T-helper 1 cell treated with Interleukin-12 subunit alpha and Interleukin-12 subunit beta and Interleukin-4 antibody, amounts not matched to agents 30 μg/mL and 1 μg/mL, for 36 hours (primary cell): ENCODE results near the gene CPNE4.
"Not testable (repeated sequence)": the region's sequence is repeated elsewhere in the genome, so short reads cannot be mapped to it uniquely, and the experiment has no call there.

Source experiments
- H3K27ac Mint-ChIP-seq: one replicate; pipeline ENCODE4 v1.8.0; 2021; ENCODE audit warnings: mild to moderate bottlenecking, mixed read lengths
- H3K27me3 Mint-ChIP-seq: one replicate; pipeline ENCODE4 v1.8.0; 2021; ENCODE audit warnings: low read depth, mixed read lengths
- H3K36me3 Mint-ChIP-seq: one replicate; pipeline ENCODE4 v1.8.0; 2021; ENCODE audit warnings: low read depth, mixed read lengths
- H3K4me1 Mint-ChIP-seq: one replicate; pipeline ENCODE4 v1.8.0; 2021; ENCODE audit warnings: low read depth, mixed read lengths
- H3K4me3 Mint-ChIP-seq: one replicate; pipeline ENCODE4 v1.8.0; 2021; ENCODE audit warnings: mild to moderate bottlenecking, moderate library complexity, mixed read lengths
- H3K9me3 Mint-ChIP-seq: one replicate; pipeline ENCODE4 v1.8.0; 2021; ENCODE audit warnings: mixed read lengths

CPNE4 gene

GRCh38 chr3:131899021-131899420 lies 135.8 kb downstream of the CPNE4 start:
- Mint-ChIP-seq H3K27me3 (no peaks in the 10 kb centered on the region), H3K4me1 (no peaks in the 10 kb centered on the region), H3K27ac (no peak overlapping the region), H3K4me3 (no peak overlapping the region), H3K36me3 (no peaks in the 10 kb centered on the region), H3K9me3 (no peaks in the 10 kb centered on the region)

- H3K36me3 Mint-ChIP-seq: no peaks in the 10 kb centered on the region
- no peak overlapping the region for H3K4me3 Mint-ChIP-seq
- no peaks in the 10 kb centered on the region for H3K27me3 Mint-ChIP-seq
- no peaks in the 10 kb centered on the region for H3K9me3 Mint-ChIP-seq
- no peak overlapping the region for H3K27ac Mint-ChIP-seq
- no peaks in the 10 kb centered on the region for H3K4me1 Mint-ChIP-seq
Measured at GRCh38 chr3:131898346-131898745, 136.5 kb downstream of the CPNE4 start.

GRCh38 chr3:131896285-131896684 lies 138.5 kb downstream of the CPNE4 start:
- Mint-ChIP-seq H3K27ac (no peak overlapping the region), H3K36me3 (no peaks in the 10 kb centered on the region), H3K4me3 (no peak overlapping the region), H3K27me3 (no peaks in the 10 kb centered on the region), H3K4me1 (no peaks in the 10 kb centered on the region), H3K9me3 (no peaks in the 10 kb centered on the region)

- Mint-ChIP-seq H3K27me3 (no peaks in the 10 kb centered on the region), H3K4me1 (no peaks in the 10 kb centered on the region), H3K36me3 (no peaks in the 10 kb centered on the region), H3K9me3 (no peaks in the 10 kb centered on the region), H3K4me3 (no peak overlapping the region), H3K27ac (no peak overlapping the region)
Measured at GRCh38 chr3:131895766-131896165, 139.0 kb downstream of the CPNE4 start.

- Mint-ChIP-seq H3K4me1 (no peaks in the 10 kb centered on the region), H3K27me3 (no peaks in the 10 kb centered on the region), H3K36me3 (no peaks in the 10 kb centered on the region), H3K27ac (no peak overlapping the region), H3K4me3 (no peak overlapping the region), H3K9me3 (no peaks in the 10 kb centered on the region)
Measured at GRCh38 chr3:131892331-131892730, 142.5 kb downstream of the CPNE4 start.

- not testable (repeated sequence) for H3K4me1 Mint-ChIP-seq, H3K9me3 Mint-ChIP-seq, H3K4me3 Mint-ChIP-seq, H3K27ac Mint-ChIP-seq, H3K36me3 Mint-ChIP-seq, H3K27me3 Mint-ChIP-seq
Measured at GRCh38 chr3:131885871-131886270, 148.9 kb downstream of the CPNE4 start.

- Mint-ChIP-seq H3K36me3 (no peaks in the 10 kb centered on the region), H3K9me3 (no peaks in the 10 kb centered on the region), H3K27ac (no peak overlapping the region), H3K27me3 (no peaks in the 10 kb centered on the region), H3K4me3 (no peak overlapping the region), H3K4me1 (no peaks in the 10 kb centered on the region)
Measured at GRCh38 chr3:131883711-131884407, 151.0 kb downstream of the CPNE4 start.

- Mint-ChIP-seq H3K9me3 (no peaks in the 10 kb centered on the region), H3K27ac (no peak overlapping the region), H3K4me1 (no peaks in the 10 kb centered on the region), H3K27me3 (no peaks in the 10 kb centered on the region), H3K36me3 (no peaks in the 10 kb centered on the region), H3K4me3 (no peak overlapping the region)
Measured at GRCh38 chr3:131883086-131883485, 151.7 kb downstream of the CPNE4 start.

- H3K4me1 Mint-ChIP-seq: no peaks in the 10 kb centered on the region
- H3K36me3 Mint-ChIP-seq: no peaks in the 10 kb centered on the region
- no peaks in the 10 kb centered on the region for H3K27me3 Mint-ChIP-seq
- H3K4me3 Mint-ChIP-seq: no peak overlapping the region
- no peaks in the 10 kb centered on the region for H3K9me3 Mint-ChIP-seq
- no peak overlapping the region for H3K27ac Mint-ChIP-seq
Measured at GRCh38 chr3:131881777-131882176, 153.0 kb downstream of the CPNE4 start.

GRCh38 chr3:131880948-131881347 lies 153.9 kb downstream of the CPNE4 start:
- H3K27ac Mint-ChIP-seq: no peak overlapping the region
- H3K36me3 Mint-ChIP-seq: no peaks in the 10 kb centered on the region
- no peaks in the 10 kb centered on the region for H3K9me3 Mint-ChIP-seq
- H3K27me3 Mint-ChIP-seq: no peaks in the 10 kb centered on the region
- no peaks in the 10 kb centered on the region for H3K4me1 Mint-ChIP-seq
- H3K4me3 Mint-ChIP-seq: no peak overlapping the region

GRCh38 chr3:131868203-131868602 lies 166.6 kb downstream of the CPNE4 start:
- no peak overlapping the region for H3K27ac Mint-ChIP-seq
- H3K4me1 Mint-ChIP-seq: no peaks in the 10 kb centered on the region
- H3K36me3 Mint-ChIP-seq: no peaks in the 10 kb centered on the region
- H3K9me3 Mint-ChIP-seq: no peaks in the 10 kb centered on the region
- no peak overlapping the region for H3K4me3 Mint-ChIP-seq
- no peaks in the 10 kb centered on the region for H3K27me3 Mint-ChIP-seq

- H3K36me3 Mint-ChIP-seq: no peaks in the 10 kb centered on the region
- no peaks in the 10 kb centered on the region for H3K4me1 Mint-ChIP-seq
- H3K9me3 Mint-ChIP-seq: no peaks in the 10 kb centered on the region
- H3K27ac Mint-ChIP-seq: no peak overlapping the region
- H3K4me3 Mint-ChIP-seq: no peak overlapping the region
- no peaks in the 10 kb centered on the region for H3K27me3 Mint-ChIP-seq
Measured at GRCh38 chr3:131856171-131856570, 178.6 kb downstream of the CPNE4 start.

- H3K27me3 Mint-ChIP-seq: no peaks in the 10 kb centered on the region
- no peaks in the 10 kb centered on the region for H3K36me3 Mint-ChIP-seq
- no peak overlapping the region for H3K27ac Mint-ChIP-seq
- no peaks in the 10 kb centered on the region for H3K9me3 Mint-ChIP-seq
- no peak overlapping the region for H3K4me3 Mint-ChIP-seq
- H3K4me1 Mint-ChIP-seq: no peaks in the 10 kb centered on the region
Measured at GRCh38 chr3:131850223-131850622, 184.6 kb downstream of the CPNE4 start.

GRCh38 chr3:131849616-131850015 lies 185.2 kb downstream of the CPNE4 start:
- H3K4me1 Mint-ChIP-seq: no peaks in the 10 kb centered on the region
- no peak overlapping the region for H3K4me3 Mint-ChIP-seq
- H3K9me3 Mint-ChIP-seq: no peaks in the 10 kb centered on the region
- H3K27me3 Mint-ChIP-seq: no peaks in the 10 kb centered on the region
- no peak overlapping the region for H3K27ac Mint-ChIP-seq
- H3K36me3 Mint-ChIP-seq: no peaks in the 10 kb centered on the region

- Mint-ChIP-seq H3K27me3 (no peaks in the 10 kb centered on the region), H3K27ac (no peak overlapping the region), H3K4me1 (no peaks in the 10 kb centered on the region), H3K9me3 (no peaks in the 10 kb centered on the region), H3K36me3 (no peaks in the 10 kb centered on the region), H3K4me3 (no peak overlapping the region)
Measured at GRCh38 chr3:131847966-131848510, 186.8 kb downstream of the CPNE4 start.
